Natural killer cell (primary cell): ENCODE results near the gene TTLL7. TPM values are rescaled to one million over a fixed set of nuclear protein-coding genes. Genes with fewer than 3 reads are reported as not detected.

Experiments used
- ATAC-seq, 3 donors: fragments of 150-1000 bp in 2 of 3; fragments of 200-7000 bp in 1 of 3; cut with Tn5 transposase; 1 replicate in 1 of 3; 2 replicates in 2 of 3; pipeline ENCODE4 v1.10.0; 2021; ENCODE audit warnings: mild to moderate bottlenecking in 2 of 3, moderate library complexity in 2 of 3
- DNase-seq, 2 donors: peaks; one replicate each; pipeline versions ENCODE4 v3.0.0 to v3.0.0-alpha.2; 2013 to 2021; ENCODE audit warnings: mixed read lengths in 1 of 2
- H3K27ac ChIP-seq: one replicate; pipeline ENCODE4 v1.5.1; 2013; ENCODE audit warnings: mild to moderate bottlenecking, low read length
- H3K27me3 ChIP-seq: one replicate; pipeline ENCODE4 v1.6.1; 2013; ENCODE audit warnings: low read length; ENCODE audit not compliant: control insufficient read depth, insufficient read depth
- H3K36me3 ChIP-seq: one replicate; pipeline ENCODE4 v1.6.1; 2013; ENCODE audit warnings: low read length; ENCODE audit not compliant: control insufficient read depth, insufficient read depth
- H3K4me1 ChIP-seq: one replicate; pipeline ENCODE4 v1.6.1; 2013; ENCODE audit warnings: low read length; ENCODE audit not compliant: control insufficient read depth, insufficient read depth
- H3K4me3 ChIP-seq: one replicate; pipeline ENCODE4 v1.5.1; 2013; ENCODE audit warnings: low read length
- H3K9me3 ChIP-seq: one replicate; pipeline ENCODE4 v1.6.1; 2013; ENCODE audit warnings: low read length; ENCODE audit not compliant: control insufficient read depth, insufficient read depth
- H3K27ac Mint-ChIP-seq, 2 donors: one replicate each; pipeline ENCODE4 v1.8.0; 2022; ENCODE audit warnings: mild to moderate bottlenecking in 2 of 2, mixed read lengths in 2 of 2, moderate library complexity in 1 of 2
- H3K27me3 Mint-ChIP-seq, 2 donors: one replicate each; pipeline ENCODE4 v1.8.0; 2022; ENCODE audit warnings: low read depth in 2 of 2, mixed read lengths in 2 of 2
- H3K36me3 Mint-ChIP-seq: one replicate; pipeline ENCODE4 v1.8.0; 2022; ENCODE audit warnings: mixed read lengths
- H3K4me1 Mint-ChIP-seq, 2 donors: one replicate each; pipeline ENCODE4 v1.8.0; 2022; ENCODE audit warnings: mixed read lengths in 2 of 2
- H3K4me3 Mint-ChIP-seq: one replicate; pipeline ENCODE4 v1.8.0; 2022; ENCODE audit warnings: mild to moderate bottlenecking, moderate library complexity, mixed read lengths
- H3K9me3 Mint-ChIP-seq, 2 donors: one replicate each; pipeline ENCODE4 v1.8.0; 2022; ENCODE audit warnings: mixed read lengths in 2 of 2
- WGBS: methylation state at CpG from one replicate; pipeline ENCODE4 v1.1.7; 2013; ENCODE audit warnings: missing lambda C conversion rate; ENCODE audit not compliant: insufficient coverage; 5-methylcytosine and 5-hydroxymethylcytosine counted together
- intact Hi-C: fragments of 100-400 bp; cut with micrococcal nuclease; formaldehyde crosslinking; loops from one replicate; pipeline ENCODE4 v1.14.2; 2022
- total RNA-seq, 4 donors: library from RNA; stranded (reverse); fragments of 120-200 nt in 1 of 4; gene quantifications; one replicate each; pipeline versions ENCODE4 v1.2.3 to v1.2.4, GENCODE V29; 2013 to 2022
- TF ChIP-seq, protein P1 (sequence below): fragments of 200-600 bp; IDR thresholded peaks from one replicate; pipeline ENCODE4 v1.8.0; 2022; ENCODE audit warnings: antibody characterized with exemption

Gene TTLL7
- total RNA-seq, 3 donors from 2014 or later (not counting 1 experiment from before 2014, with no cell fraction given) = 0.21 to 4.4 (median 0.25) TPM

DNA sequence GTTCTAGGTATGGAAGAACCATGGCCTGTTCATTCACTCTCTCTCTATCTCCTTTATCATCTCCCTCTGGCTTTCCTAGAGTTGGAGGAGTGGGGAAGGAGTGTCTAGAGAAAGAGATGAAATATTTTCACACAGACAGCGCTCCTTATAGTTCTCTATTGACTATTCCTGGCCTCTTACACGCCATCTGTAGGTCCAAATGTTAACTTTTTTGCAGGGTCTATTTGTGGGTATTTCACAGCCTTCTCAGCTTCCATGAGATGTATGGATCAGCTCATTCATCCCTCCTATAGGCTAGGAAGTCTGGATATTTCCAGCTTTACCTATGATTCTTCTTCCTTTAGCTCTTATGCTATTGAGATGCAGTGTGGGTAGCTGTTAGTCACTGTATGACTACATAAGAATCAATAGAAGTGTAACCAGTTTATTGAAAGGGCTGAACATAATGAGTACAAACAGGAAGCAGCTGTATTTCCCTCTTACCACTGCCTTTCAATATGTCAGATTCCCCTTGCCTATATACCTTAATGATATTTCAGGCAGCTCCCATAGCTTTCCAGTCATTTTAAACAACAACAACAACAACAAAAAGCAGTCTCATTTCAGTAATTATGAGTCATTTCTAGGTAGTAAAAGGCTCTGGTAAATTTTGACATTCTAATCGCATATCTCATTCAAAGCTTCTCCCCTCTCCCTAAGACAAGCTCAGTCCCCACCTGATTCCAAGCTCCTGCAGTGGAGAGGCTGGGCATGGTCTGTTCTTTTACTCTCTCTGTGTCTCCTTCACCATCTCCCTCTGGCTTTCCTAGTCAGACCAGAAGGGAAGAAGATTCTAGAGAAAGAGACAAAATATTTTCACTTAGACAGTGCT, 149.5 kb downstream of the TTLL7 start:
- no peak overlapping the region for H3K27ac ChIP-seq
- H3K4me3 ChIP-seq = no peak overlapping the region
- Mint-ChIP-seq H3K4me1 (no peaks in the 10 kb centered on the region), H3K27me3 (peaks cover 0 to 9% of the 10 kb centered on the region in 2 donors), H3K9me3 (no peaks in the 10 kb centered on the region), H3K36me3 (no peaks in the 10 kb centered on the region), H3K4me3 (no peak overlapping the region), H3K27ac (no peak overlapping the region)
- DNase-seq (no peak), ATAC-seq (no peak)
- no peaks in the 10 kb centered on the region for H3K36me3 ChIP-seq
- no CpG with 5 or more reads among the region's 3 CpGs for WGBS
- no peaks in the 10 kb centered on the region for H3K4me1 ChIP-seq
- intact Hi-C loops = no loop called here
- H3K9me3 ChIP-seq = no peaks in the 10 kb centered on the region
- no peaks in the 10 kb centered on the region for H3K27me3 ChIP-seq
- TF ChIP-seq, protein P1, sequence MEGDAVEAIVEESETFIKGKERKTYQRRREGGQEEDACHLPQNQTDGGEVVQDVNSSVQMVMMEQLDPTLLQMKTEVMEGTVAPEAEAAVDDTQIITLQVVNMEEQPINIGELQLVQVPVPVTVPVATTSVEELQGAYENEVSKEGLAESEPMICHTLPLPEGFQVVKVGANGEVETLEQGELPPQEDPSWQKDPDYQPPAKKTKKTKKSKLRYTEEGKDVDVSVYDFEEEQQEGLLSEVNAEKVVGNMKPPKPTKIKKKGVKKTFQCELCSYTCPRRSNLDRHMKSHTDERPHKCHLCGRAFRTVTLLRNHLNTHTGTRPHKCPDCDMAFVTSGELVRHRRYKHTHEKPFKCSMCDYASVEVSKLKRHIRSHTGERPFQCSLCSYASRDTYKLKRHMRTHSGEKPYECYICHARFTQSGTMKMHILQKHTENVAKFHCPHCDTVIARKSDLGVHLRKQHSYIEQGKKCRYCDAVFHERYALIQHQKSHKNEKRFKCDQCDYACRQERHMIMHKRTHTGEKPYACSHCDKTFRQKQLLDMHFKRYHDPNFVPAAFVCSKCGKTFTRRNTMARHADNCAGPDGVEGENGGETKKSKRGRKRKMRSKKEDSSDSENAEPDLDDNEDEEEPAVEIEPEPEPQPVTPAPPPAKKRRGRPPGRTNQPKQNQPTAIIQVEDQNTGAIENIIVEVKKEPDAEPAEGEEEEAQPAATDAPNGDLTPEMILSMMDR = no peak

DNA sequence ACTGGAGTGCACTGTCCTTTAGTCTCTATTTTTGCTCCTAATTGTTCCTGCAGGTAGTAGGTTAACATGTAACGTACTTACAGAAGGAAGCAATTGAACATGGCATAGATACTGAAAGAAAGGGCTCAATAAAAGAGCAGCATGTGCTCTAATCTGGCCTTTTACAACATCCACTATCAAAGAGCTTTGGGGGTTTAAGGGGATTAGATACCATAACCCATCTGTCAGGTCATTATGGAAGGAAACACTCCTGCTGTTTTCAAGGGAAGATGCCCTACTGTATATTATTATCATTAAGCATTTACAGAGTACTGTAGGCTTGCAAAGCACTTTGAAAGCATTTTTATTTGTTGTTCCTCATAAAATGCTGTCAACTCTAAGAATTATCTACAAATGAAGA, 152.8 kb downstream of the TTLL7 start:
- TF ChIP-seq, protein P1 = no peak
- no peaks in the 10 kb centered on the region for H3K9me3 ChIP-seq
- no peak overlapping the region for H3K27ac ChIP-seq
- no peak for ATAC-seq
- Mint-ChIP-seq H3K4me3 (no peak overlapping the region), H3K27me3 (peaks cover 5 to 8% of the 10 kb centered on the region in 2 donors), H3K4me1 (no peaks in the 10 kb centered on the region), H3K9me3 (peaks cover 0 to 4% of the 10 kb centered on the region in 2 donors), H3K27ac (no peak overlapping the region), H3K36me3 (no peaks in the 10 kb centered on the region)
- H3K4me3 ChIP-seq = no peak overlapping the region
- no peak for DNase-seq
- H3K27me3 ChIP-seq = no peaks in the 10 kb centered on the region
- no peaks in the 10 kb centered on the region for H3K4me1 ChIP-seq
- 33% methylated on average over 1 of the region's 1 CpG for WGBS
- intact Hi-C loops = no loop called here
- no peaks in the 10 kb centered on the region for H3K36me3 ChIP-seq

DNA sequence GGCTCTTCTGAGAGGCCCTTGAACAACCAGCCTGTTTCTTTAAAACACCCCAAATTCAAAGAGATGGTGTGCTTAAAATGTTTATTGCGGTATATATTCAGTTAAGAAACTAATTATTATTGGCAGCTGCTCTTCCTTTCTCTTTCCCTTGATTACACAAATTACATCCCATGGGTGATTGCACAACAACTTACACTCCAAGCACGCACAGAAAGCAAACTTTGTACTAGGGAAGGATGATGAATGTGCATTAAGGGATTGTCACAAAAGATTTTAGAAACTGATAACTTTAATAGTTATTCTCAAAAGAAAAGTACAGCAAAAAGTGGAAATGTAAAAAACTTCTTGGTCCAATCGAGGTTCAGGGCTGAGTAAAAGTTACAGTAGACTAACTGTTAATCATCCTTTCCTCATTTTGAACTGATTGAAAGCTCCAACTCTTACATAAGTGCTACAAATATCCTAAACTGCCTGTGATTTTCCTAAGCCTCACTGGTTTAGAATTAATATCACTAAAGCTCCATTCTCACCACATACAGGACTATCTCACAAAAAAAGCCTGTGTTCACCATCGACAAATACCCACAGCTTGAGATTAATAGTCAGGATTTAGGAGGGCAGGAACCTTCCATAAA, 153.4 kb downstream of the TTLL7 start:
- Histone ChIP-seq H3K4me3 (no peak overlapping the region), H3K9me3 (no peaks in the 10 kb centered on the region), H3K36me3 (no peaks in the 10 kb centered on the region), H3K27me3 (no peaks in the 10 kb centered on the region), H3K4me1 (no peaks in the 10 kb centered on the region), H3K27ac (no peak overlapping the region)
- Mint-ChIP-seq H3K36me3 (no peaks in the 10 kb centered on the region), H3K27ac (no peak overlapping the region), H3K27me3 (peaks cover 5 to 8% of the 10 kb centered on the region in 2 donors), H3K4me1 (no peaks in the 10 kb centered on the region), H3K4me3 (no peak overlapping the region), H3K9me3 (peaks cover 0 to 4% of the 10 kb centered on the region in 2 donors)
- TF ChIP-seq, protein P1 = no peak
- 79% methylated on average over 2 of the region's 4 CpGs for WGBS
- intact Hi-C loops = no loop called here
- no peak for ATAC-seq
- DNase-seq = no peak
